Hepatocyte (in vitro differentiated cells): ENCODE results near the gene DNAH3. TPM values are rescaled to one million over a fixed set of nuclear protein-coding genes. Genes with fewer than 3 reads are reported as not detected.
"Not testable (repeated sequence)": the region's sequence is repeated elsewhere in the genome, so short reads cannot be mapped to it uniquely, and the experiment has no call there.

Experiments
- DNase-seq: peaks from one replicate; pipeline ENCODE4 v3.0.0-alpha.2; 2016; ENCODE audit warnings: low spot score
- H2AFZ ChIP-seq: fragments of 200-600 bp; sonication (generic); 2 replicates; pipeline ENCODE4 v1.6.0; 2016; ENCODE audit warnings: antibody characterized with exemption, mild to moderate bottlenecking
- H3K27ac ChIP-seq: fragments of 200-600 bp; sonication (generic); 2 replicates; pipeline ENCODE4 v1.5.1; 2016; ENCODE audit warnings: mild to moderate bottlenecking
- H3K27me3 ChIP-seq: fragments of 200-600 bp; sonication (generic); 2 replicates; pipeline ENCODE4 v1.6.1; 2016
- H3K36me3 ChIP-seq: fragments of 200-600 bp; sonication (generic); replicated peaks from 2 replicates; pipeline ENCODE4 v1.5.1; 2016; ENCODE audit warnings: low read depth; ENCODE audit not compliant: insufficient read depth
- H3K4me1 ChIP-seq: fragments of 200-600 bp; sonication (generic); 2 replicates; pipeline ENCODE4 v1.5.1; 2016; ENCODE audit warnings: mild to moderate bottlenecking, moderate library complexity; ENCODE audit not compliant: insufficient read depth
- H3K4me2 ChIP-seq: fragments of 200-600 bp; sonication (generic); 2 replicates; pipeline ENCODE4 v1.6.0; 2016
- H3K4me3 ChIP-seq: fragments of 200-600 bp; sonication (generic); 2 replicates; pipeline ENCODE4 v1.5.1; 2016; ENCODE audit warnings: mild to moderate bottlenecking
- H3K79me2 ChIP-seq: fragments of 200-600 bp; sonication (generic); 2 replicates; pipeline ENCODE4 v1.6.0; 2017; ENCODE audit warnings: mild to moderate bottlenecking
- H3K9me2 ChIP-seq: fragments of 200-600 bp; sonication (generic); replicated peaks from 2 replicates; pipeline ENCODE4 v1.6.0; 2017; ENCODE audit warnings: mild to moderate bottlenecking; ENCODE audit not compliant: insufficient read depth
- H3K9me3 ChIP-seq: fragments of 200-600 bp; sonication (generic); 2 replicates; pipeline ENCODE4 v1.5.1; 2016; ENCODE audit warnings: low read depth, mild to moderate bottlenecking
- H4K20me1 ChIP-seq: fragments of 200-600 bp; sonication (generic); 2 replicates; pipeline ENCODE4 v1.6.0; 2016; ENCODE audit warnings: mild to moderate bottlenecking; ENCODE audit not compliant: insufficient read depth, poor library complexity, severe bottlenecking
- EZH2 ChIP-seq: fragments of 200-600 bp; sonication (generic); IDR thresholded peaks from 2 replicates; pipeline ENCODE4 v1.6.1; 2016; ENCODE audit warnings: antibody characterized with exemption, mild to moderate bottlenecking, borderline replicate concordance
- EZH2phosphoT487 ChIP-seq: fragments of 200-600 bp; sonication (generic); IDR thresholded peaks from one replicate; pipeline ENCODE4 v1.6.1; 2018; ENCODE audit warnings: antibody characterized with exemption, mild to moderate bottlenecking, low read depth, moderate library complexity; ENCODE audit not compliant: unreplicated experiment, severe bottlenecking
- WGBS: methylation state at CpG from one replicate; pipeline ENCODE4 v1.1.6; 2016; ENCODE audit warnings: low lambda C conversion rate; ENCODE audit errors: missing lambda C conversion rate; 5-methylcytosine and 5-hydroxymethylcytosine counted together
- polyA plus RNA-seq: library from polyadenylated mRNA; unstranded; fragments of >200 nt; fragmentation: Nextera tagmentation; extraction: Ambion mirVana; gene quantifications from 2 replicates; pipeline ENCODE4 v1.2.1, GENCODE V29; 2016
- total RNA-seq: library from RNA; depleted of rRNA; stranded (reverse); fragments of >200 nt; gene quantifications from 2 replicates; pipeline ENCODE4 v1.2.3, GENCODE V29; 2014
- TF ChIP-seq, protein P1 (sequence below): fragments of 200-600 bp; sonication (generic); IDR thresholded peaks from 2 replicates; pipeline ENCODE4 v1.5.1; 2016; ENCODE audit warnings: antibody characterized with exemption, mild to moderate bottlenecking; ENCODE audit not compliant: poor library complexity

The DNAH3 gene
- total and polyA plus RNA-seq, 2 experiments from 2014 or later = 0.33 to 0.37 TPM

DNA sequence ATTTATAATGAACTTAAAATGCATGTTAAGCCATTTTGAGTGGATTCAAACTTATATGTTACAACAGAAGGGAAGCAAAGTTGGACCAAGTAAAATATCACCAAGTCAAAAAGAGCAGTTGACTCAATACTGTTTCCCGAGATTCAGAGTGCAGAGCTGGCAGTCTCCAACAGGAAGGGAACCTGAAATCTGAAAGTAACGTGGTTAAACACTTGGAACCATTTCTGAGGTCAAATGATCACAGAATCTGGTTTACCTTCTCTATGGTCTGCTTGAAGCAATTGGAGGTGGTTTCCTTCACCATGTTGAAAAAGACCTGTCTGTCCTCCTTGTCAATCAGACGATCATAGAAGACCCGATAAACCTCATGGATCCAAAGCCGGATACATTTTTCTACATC lies 163.6 kb downstream of the DNAH3 start:
- no peak for DNase-seq
- Histone ChIP-seq H3K4me2 (no peak overlapping the region), H3K27me3 (no peaks in the 10 kb centered on the region), H3K4me1 (no peaks in the 10 kb centered on the region), H3K9me2 (no peaks in the 10 kb centered on the region), H3K9me3 (no peaks in the 10 kb centered on the region), H3K4me3 (no peak overlapping the region), H3K36me3 (no peaks in the 10 kb centered on the region), H4K20me1 (no peaks in the 10 kb centered on the region), H2AFZ (no peak overlapping the region), H3K79me2 (no peaks in the 10 kb centered on the region), H3K27ac (no peak overlapping the region)
- TF ChIP-seq EZH2phosphoT487 = no peak
- TF ChIP-seq EZH2 = no peak
- TF ChIP-seq, protein P1, sequence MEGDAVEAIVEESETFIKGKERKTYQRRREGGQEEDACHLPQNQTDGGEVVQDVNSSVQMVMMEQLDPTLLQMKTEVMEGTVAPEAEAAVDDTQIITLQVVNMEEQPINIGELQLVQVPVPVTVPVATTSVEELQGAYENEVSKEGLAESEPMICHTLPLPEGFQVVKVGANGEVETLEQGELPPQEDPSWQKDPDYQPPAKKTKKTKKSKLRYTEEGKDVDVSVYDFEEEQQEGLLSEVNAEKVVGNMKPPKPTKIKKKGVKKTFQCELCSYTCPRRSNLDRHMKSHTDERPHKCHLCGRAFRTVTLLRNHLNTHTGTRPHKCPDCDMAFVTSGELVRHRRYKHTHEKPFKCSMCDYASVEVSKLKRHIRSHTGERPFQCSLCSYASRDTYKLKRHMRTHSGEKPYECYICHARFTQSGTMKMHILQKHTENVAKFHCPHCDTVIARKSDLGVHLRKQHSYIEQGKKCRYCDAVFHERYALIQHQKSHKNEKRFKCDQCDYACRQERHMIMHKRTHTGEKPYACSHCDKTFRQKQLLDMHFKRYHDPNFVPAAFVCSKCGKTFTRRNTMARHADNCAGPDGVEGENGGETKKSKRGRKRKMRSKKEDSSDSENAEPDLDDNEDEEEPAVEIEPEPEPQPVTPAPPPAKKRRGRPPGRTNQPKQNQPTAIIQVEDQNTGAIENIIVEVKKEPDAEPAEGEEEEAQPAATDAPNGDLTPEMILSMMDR = no peak
- 93% methylated on average over 5 of the region's 5 CpGs for WGBS

GRCh38 chr16:20984019-20984418 lies 166.6 kb downstream of the DNAH3 start:
- DNase-seq = no peak
- Histone ChIP-seq H3K79me2 (no peaks in the 10 kb centered on the region), H3K27me3 (no peaks in the 10 kb centered on the region), H3K9me3 (no peaks in the 10 kb centered on the region), H4K20me1 (no peaks in the 10 kb centered on the region), H2AFZ (no peak overlapping the region), H3K27ac (no peak overlapping the region), H3K4me3 (no peak overlapping the region), H3K36me3 (no peaks in the 10 kb centered on the region), H3K4me2 (no peak overlapping the region), H3K9me2 (no peaks in the 10 kb centered on the region), H3K4me1 (no peaks in the 10 kb centered on the region)
- TF ChIP-seq EZH2phosphoT487 (no peak), EZH2 (no peak)
- TF ChIP-seq, protein P1 = no peak
- 92% methylated on average over 6 of the region's 6 CpGs for WGBS

GRCh38 chr16:20976576-20976975 lies 174.1 kb downstream of the DNAH3 start:
- no peak overlapping the region for H2AFZ ChIP-seq
- no peak overlapping the region for H3K4me3 ChIP-seq
- no peaks in the 10 kb centered on the region for H3K9me2 ChIP-seq
- no peaks in the 10 kb centered on the region for H3K9me3 ChIP-seq
- DNase-seq = no peak
- H3K27ac ChIP-seq = no peak overlapping the region
- WGBS = 73% methylated on average over 4 of the region's 4 CpGs
- H3K27me3 ChIP-seq = no peaks in the 10 kb centered on the region
- no peaks in the 10 kb centered on the region for H3K36me3 ChIP-seq
- H3K4me1 ChIP-seq = no peaks in the 10 kb centered on the region
- no peak for TF ChIP-seq EZH2
- TF ChIP-seq EZH2phosphoT487 = no peak
- TF ChIP-seq, protein P1 = no peak
- no peaks in the 10 kb centered on the region for H3K79me2 ChIP-seq
- H4K20me1 ChIP-seq = no peaks in the 10 kb centered on the region
- no peak overlapping the region for H3K4me2 ChIP-seq

DNA sequence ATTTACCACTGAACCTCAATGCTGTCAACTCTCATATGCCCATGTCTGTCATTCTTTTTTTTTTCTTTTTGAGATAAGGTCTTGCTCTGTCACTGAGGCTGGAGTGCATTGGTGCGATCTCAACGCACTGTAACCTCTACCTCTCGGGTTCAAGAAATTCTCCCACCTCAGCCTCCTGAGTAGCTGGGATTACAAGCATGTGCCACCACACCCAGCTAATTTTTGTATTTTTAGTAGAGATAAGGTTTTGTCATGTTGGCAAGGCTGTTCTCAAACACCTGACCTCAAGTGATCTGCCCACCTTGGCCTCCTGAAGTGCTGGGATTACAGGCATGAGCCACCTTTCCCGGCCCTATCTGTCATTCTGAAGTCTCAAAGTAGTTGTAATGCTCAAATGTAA lies 177.4 kb downstream of the DNAH3 start:
- not testable (repeated sequence) for H2AFZ ChIP-seq, H3K4me1 ChIP-seq, H3K4me3 ChIP-seq, H3K36me3 ChIP-seq, H3K9me3 ChIP-seq, H3K27ac ChIP-seq, H3K4me2 ChIP-seq, H3K79me2 ChIP-seq, DNase-seq, H4K20me1 ChIP-seq, H3K27me3 ChIP-seq, H3K9me2 ChIP-seq
- 90% methylated on average over 4 of the region's 4 CpGs for WGBS
